ENCODE measurements around the gene CATSPERZ. TPM values are rescaled to one million over a fixed set of nuclear protein-coding genes. Genes with fewer than 3 reads are reported as not detected.

The CATSPERZ gene
- total RNA-seq, 1 experiment from 2014 or later, result not detected

- Histone ChIP-seq H3K27ac (peak overlapping the region; percentile 14), H3K4me3 (peak overlapping the region; percentile 45), H3K27me3 (no peaks in the 10 kb centered on the region), H3K9me3 (replicated peaks) (no peaks in the 10 kb centered on the region), H3K4me1 (0 out of 2 replicates have a peak, but pooled peaks cover 3% of the 10 kb centered on the region), H3K36me3 (no peaks in the 10 kb centered on the region)
- peak; percentile 75 to 79 for DNase-seq
Measured at GRCh38 chr11:64341851-64342791, 42.0 kb downstream of the CATSPERZ start.

GRCh38 chr11:64342869-64343745, 42.9 kb downstream of the CATSPERZ start:
- Histone ChIP-seq H3K9me3 (replicated peaks) (no peaks in the 10 kb centered on the region), H3K4me3 (no peak overlapping the region), H3K27me3 (no peaks in the 10 kb centered on the region), H3K27ac (no peak overlapping the region), H3K36me3 (no peaks in the 10 kb centered on the region), H3K4me1 (peaks cover 4% of the 10 kb centered on the region; the same call in 1 of the 2 replicates)
- no peak for DNase-seq

- Histone ChIP-seq H3K4me1 (peaks cover 13% of the 10 kb centered on the region), H3K36me3 (no peaks in the 10 kb centered on the region), H3K27ac (no peak overlapping the region)
Measured at GRCh38 chr11:64343767-64344559, 43.8 kb downstream of the CATSPERZ start.

DNA sequence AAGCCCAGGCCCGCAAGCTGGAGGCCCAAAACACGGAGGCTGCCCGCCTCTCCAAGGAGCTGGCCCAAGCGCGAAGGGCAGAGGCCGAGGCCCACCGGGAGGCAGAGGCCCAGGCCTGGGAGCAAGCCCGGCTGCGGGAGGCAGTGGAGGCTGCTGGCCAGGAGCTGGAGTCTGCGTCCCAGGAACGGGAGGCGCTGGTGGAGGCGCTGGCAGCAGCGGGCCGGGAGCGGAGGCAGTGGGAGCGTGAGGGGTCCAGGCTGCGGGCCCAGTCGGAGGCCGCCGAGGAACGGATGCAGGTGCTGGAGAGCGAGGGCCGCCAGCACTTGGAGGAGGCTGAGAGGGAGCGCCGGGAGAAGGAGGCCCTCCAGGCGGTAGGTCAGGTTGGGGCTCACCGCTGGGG, 44.6 kb downstream of the CATSPERZ start:
- peaks cover 13% of the 10 kb centered on the region for H3K4me1 ChIP-seq
- no peak overlapping the region for H3K4me3 ChIP-seq
- no peak overlapping the region for H3K27ac ChIP-seq
- DNase-seq, result no peak
- no peaks in the 10 kb centered on the region; the same call in 1 of the 2 replicates for H3K27me3 ChIP-seq
- no peaks in the 10 kb centered on the region for H3K9me3 ChIP-seq (replicated peaks)
- no peaks in the 10 kb centered on the region for H3K36me3 ChIP-seq

More at GRCh38 chr11:64343767-64344559, 43.8 kb downstream of the CATSPERZ start:
- Histone ChIP-seq H3K9me3 (replicated peaks) (no peaks in the 10 kb centered on the region), H3K4me3 (no peak overlapping the region), H3K27me3 (no peaks in the 10 kb centered on the region)
- DNase-seq, result peak in 1 of 2 experiments; percentile 49

- Histone ChIP-seq H3K27ac (no peak overlapping the region), H3K4me1 (peaks cover 14% of the 10 kb centered on the region), H3K9me3 (replicated peaks) (no peaks in the 10 kb centered on the region), H3K27me3 (no peaks in the 10 kb centered on the region; the same call in 1 of the 2 replicates), H3K4me3 (no peak overlapping the region), H3K36me3 (no peaks in the 10 kb centered on the region)
- DNase-seq, result no peak
Measured at GRCh38 chr11:64347193-64347867, 47.2 kb downstream of the CATSPERZ start.

DNA sequence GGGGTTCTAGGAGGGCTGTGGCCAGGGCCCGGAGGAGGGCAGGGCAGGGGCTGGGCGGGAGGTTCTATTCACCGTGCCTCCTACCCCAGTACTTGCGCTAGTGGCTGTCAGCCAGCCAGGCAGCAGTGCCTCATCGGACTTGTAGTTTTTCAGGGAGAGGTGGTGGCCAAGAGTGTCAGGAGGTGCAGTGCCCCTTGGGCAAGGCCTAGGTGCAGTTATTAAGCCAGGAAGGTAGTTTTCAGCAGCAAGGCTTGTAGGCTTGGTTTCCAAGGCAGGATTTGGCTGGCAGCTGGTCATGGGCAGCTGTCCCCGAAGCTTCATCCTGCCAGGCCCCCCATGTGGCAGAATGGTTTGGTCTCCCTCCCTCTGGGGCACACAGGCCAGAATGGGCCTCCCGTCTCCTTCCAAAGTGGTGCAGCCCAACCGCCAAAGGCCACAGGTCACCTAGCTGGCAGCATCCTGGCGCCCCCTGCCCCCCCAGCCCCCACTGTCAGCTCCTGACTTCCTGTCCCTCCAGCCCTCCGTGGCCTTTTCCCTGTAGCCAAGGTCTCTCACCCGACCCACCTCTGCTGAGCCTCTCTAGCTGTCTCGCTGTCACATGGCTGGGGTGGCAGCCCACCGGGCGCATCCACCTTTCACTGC, 48.3 kb downstream of the CATSPERZ start:
- peak; percentile 84 to 88 for DNase-seq
- Histone ChIP-seq H3K4me1 (peaks cover 22% of the 10 kb centered on the region), H3K27me3 (no peaks in the 10 kb centered on the region; the same call in 1 of the 2 replicates), H3K36me3 (no peaks in the 10 kb centered on the region), H3K27ac (no peak overlapping the region), H3K9me3 (replicated peaks) (no peaks in the 10 kb centered on the region), H3K4me3 (no peak overlapping the region)

- peaks cover 22% of the 10 kb centered on the region for H3K4me1 ChIP-seq
- no peaks in the 10 kb centered on the region for H3K36me3 ChIP-seq
- no peak overlapping the region for H3K27ac ChIP-seq
- no peaks in the 10 kb centered on the region for H3K9me3 ChIP-seq (replicated peaks)
- H3K27me3 ChIP-seq, result peaks cover 3% of the 10 kb centered on the region; the same call in 1 of the 2 replicates
- no peak for DNase-seq
- no peak overlapping the region for H3K4me3 ChIP-seq
Measured at GRCh38 chr11:64349025-64349387, 48.8 kb downstream of the CATSPERZ start.

GRCh38 chr11:64349404-64349803, 49.2 kb downstream of the CATSPERZ start:
- no peak overlapping the region for H3K4me3 ChIP-seq
- H3K27ac ChIP-seq, result no peak overlapping the region
- H3K27me3 ChIP-seq, result peaks cover 3% of the 10 kb centered on the region; the same call in 1 of the 2 replicates
- peaks cover 22% of the 10 kb centered on the region for H3K4me1 ChIP-seq
- DNase-seq, result no peak
- no peaks in the 10 kb centered on the region for H3K36me3 ChIP-seq
- no peaks in the 10 kb centered on the region for H3K9me3 ChIP-seq (replicated peaks)

DNA sequence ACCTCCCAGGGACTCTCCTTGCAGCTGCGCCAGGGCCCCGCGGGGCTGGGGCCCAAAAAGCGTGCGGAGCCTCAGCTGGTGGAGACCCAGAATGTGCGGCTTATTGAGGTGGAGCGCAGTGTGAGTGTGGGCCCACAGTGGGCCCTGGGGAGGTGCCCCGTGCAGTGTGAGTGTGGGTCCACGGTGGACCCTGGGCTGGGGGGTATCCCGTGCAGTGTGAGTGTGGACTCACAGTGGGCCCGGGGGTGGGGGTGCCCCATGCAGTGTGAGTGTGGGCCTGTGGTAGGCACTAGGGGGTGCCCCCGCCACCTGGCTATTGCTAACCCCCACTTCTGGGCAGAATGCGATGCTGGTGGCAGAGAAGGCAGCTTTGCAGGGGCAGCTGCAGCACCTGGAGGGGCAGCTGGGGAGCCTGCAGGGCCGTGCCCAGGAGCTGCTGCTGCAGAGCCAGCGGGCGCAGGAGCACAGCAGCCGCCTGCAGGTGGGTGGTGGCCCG, 51.0 kb downstream of the CATSPERZ start:
- Histone ChIP-seq H3K27me3 (peaks cover 3% of the 10 kb centered on the region; the same call in 1 of the 2 replicates), H3K9me3 (replicated peaks) (no peaks in the 10 kb centered on the region), H3K36me3 (no peaks in the 10 kb centered on the region), H3K4me3 (no peak overlapping the region), H3K27ac (no peak overlapping the region), H3K4me1 (peaks cover 26% of the 10 kb centered on the region)
- no peak for DNase-seq

DNA sequence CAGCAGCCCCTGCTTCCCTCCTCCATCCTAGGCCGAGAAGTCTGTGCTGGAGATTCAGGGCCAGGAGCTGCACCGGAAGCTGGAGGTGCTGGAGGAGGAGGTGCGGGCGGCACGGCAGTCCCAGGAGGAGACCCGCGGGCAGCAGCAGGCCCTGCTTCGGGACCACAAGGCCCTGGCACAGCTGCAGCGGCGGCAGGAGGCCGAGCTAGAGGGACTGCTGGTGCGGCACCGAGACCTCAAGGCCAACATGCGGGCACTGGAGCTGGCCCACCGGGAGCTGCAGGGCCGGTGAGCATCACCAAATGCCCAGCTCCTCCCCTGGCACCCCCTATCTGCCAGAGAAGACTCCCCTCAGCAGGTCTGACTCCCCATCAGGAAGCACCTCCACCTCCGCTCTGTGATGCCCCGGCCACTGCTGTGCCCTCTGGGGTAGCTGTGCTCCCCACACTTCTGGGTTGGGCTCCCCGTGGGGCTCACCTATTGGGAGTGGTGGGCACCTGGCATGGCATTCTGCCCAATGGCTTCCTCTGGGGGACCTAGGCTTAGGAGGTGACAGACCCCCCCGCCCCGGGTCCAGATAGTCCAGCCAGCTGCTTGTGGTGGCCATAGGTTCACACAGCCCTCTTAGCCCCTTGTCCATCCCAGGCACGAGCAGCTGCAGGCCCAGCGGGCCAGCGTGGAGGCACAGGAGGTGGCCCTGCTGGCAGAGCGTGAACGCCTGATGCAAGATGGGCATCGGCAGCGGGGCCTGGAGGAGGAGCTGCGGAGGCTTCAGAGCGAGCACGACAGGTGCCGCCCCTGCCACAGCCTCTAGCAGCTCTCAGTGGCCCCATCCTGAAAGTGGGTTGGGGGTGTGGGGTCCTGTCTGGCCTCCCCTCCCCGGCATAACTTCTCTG, 52.2 kb downstream of the CATSPERZ start:
- H3K27me3 ChIP-seq, result peaks cover 3% of the 10 kb centered on the region; the same call in 1 of the 2 replicates
- no peak overlapping the region for H3K4me3 ChIP-seq
- no peaks in the 10 kb centered on the region for H3K9me3 ChIP-seq (replicated peaks)
- H3K27ac ChIP-seq, result no peak overlapping the region; the same call in 1 of the 2 replicates
- H3K4me1 ChIP-seq, result peaks cover 26% of the 10 kb centered on the region
- no peaks in the 10 kb centered on the region for H3K36me3 ChIP-seq
- DNase-seq, result peak; percentile 48 to 55

DNA sequence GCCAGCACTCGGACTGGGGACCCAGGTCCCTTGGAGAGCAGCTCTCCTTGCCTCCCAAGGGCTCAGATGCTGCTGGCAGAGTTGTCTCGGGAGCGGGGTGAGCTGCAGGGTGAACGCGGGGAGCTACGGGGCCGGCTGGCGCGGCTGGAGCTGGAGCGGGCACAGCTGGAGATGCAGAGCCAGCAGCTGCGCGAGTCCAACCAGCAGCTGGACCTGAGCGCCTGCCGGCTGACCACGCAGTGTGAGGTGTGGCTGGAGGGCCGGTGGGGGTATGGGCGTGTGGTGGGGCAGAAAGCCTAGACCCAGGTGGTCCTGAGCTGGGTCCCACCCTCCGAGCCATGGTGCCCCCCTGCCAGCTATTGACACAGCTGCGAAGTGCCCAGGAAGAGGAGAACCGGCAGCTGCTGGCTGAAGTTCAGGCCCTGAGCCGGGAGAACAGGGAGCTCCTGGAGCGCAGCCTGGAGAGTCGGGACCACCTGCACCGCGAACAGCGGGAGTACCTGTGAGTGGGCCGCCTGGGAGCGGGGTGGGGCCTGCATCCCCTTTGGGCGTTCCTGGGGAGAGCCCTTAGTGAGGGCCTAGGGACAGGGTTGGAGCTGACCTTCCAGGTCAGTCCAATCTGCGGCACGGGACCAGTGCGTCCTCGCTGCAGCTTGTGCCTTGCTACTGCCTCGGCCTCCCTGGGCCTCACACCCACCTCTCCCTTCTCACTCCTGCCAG, 53.0 kb downstream of the CATSPERZ start:
- H3K36me3 ChIP-seq, result no peaks in the 10 kb centered on the region
- DNase-seq, result peak; percentile 61 to 70
- H3K27ac ChIP-seq, result no peak overlapping the region; the same call in 1 of the 2 replicates
- H3K9me3 ChIP-seq (replicated peaks), result no peaks in the 10 kb centered on the region
- H3K4me3 ChIP-seq, result no peak overlapping the region
- H3K27me3 ChIP-seq, result peaks cover 3% of the 10 kb centered on the region; the same call in 1 of the 2 replicates
- peaks cover 32% of the 10 kb centered on the region for H3K4me1 ChIP-seq
